AG10803 (cell line): ENCODE measurements around the gene AAMDC.

ENCODE experiments used
- DNase-seq: peaks from one replicate; pipeline ENCODE4 v3.0.0; 2010; ENCODE audit warnings: low read depth
- H3K4me3 ChIP-seq: 2 replicates; pipeline ENCODE4 v1.5.1; 2011; ENCODE audit warnings: mild to moderate bottlenecking, low read length, control low read depth
- TF ChIP-seq, protein P1 (sequence below): conservative IDR thresholded peaks from 2 replicates; pipeline ENCODE4 v1.5.1; 2011; ENCODE audit warnings: mild to moderate bottlenecking, low read length, control low read depth, inconsistent platforms

The AAMDC gene

GRCh38 chr11:77801477-77801876, 19.5 kb upstream of the AAMDC start:
- TF ChIP-seq, protein P1, sequence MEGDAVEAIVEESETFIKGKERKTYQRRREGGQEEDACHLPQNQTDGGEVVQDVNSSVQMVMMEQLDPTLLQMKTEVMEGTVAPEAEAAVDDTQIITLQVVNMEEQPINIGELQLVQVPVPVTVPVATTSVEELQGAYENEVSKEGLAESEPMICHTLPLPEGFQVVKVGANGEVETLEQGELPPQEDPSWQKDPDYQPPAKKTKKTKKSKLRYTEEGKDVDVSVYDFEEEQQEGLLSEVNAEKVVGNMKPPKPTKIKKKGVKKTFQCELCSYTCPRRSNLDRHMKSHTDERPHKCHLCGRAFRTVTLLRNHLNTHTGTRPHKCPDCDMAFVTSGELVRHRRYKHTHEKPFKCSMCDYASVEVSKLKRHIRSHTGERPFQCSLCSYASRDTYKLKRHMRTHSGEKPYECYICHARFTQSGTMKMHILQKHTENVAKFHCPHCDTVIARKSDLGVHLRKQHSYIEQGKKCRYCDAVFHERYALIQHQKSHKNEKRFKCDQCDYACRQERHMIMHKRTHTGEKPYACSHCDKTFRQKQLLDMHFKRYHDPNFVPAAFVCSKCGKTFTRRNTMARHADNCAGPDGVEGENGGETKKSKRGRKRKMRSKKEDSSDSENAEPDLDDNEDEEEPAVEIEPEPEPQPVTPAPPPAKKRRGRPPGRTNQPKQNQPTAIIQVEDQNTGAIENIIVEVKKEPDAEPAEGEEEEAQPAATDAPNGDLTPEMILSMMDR, result no peak
- peak; percentile 24 for DNase-seq

GRCh38 chr11:77806415-77806814, 14.5 kb upstream of the AAMDC start:
- H3K4me3 ChIP-seq, result no peak overlapping the region
- DNase-seq, result no peak
- TF ChIP-seq, protein P1, result no peak

More at GRCh38 chr11:77801477-77801876, 19.5 kb upstream of the AAMDC start:
- H3K4me3 ChIP-seq, result no peak overlapping the region

- TF ChIP-seq, protein P1, result no peak
- DNase-seq, result no peak
- H3K4me3 ChIP-seq, result no peak overlapping the region
Observed at GRCh38 chr11:77806993-77807392, 14.0 kb upstream of the AAMDC start.

GRCh38 chr11:77813256-77813655, 7.7 kb upstream of the AAMDC start:
- peak; percentile 33 for DNase-seq
- H3K4me3 ChIP-seq, result no peak overlapping the region
- TF ChIP-seq, protein P1, result no peak

DNA sequence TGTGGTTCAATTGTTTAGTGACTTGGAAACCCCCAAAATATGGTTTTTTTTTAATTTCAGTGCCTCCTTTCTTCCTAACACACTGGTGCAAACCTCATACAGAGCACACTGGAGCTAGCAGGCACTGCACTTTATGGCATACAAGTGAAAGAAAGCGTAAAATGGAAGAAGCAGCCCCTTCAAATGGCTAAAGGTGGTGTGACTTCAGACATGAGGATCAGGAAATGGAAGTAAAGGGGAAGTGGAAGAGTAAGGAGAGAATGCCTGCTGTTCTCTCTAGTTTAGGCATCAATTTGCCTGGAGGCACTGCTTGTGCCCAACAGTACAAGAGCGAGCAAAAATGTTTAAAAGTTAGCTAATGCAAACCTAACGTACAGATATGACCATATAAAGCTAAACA, 6.1 kb upstream of the AAMDC start:
- no peak overlapping the region for H3K4me3 ChIP-seq
- no peak for DNase-seq
- TF ChIP-seq, protein P1, result no peak

- TF ChIP-seq, protein P1, result no peak
- no peak for DNase-seq
- no peak overlapping the region for H3K4me3 ChIP-seq
Observed at GRCh38 chr11:77815459-77815858, 5.5 kb upstream of the AAMDC start.

DNA sequence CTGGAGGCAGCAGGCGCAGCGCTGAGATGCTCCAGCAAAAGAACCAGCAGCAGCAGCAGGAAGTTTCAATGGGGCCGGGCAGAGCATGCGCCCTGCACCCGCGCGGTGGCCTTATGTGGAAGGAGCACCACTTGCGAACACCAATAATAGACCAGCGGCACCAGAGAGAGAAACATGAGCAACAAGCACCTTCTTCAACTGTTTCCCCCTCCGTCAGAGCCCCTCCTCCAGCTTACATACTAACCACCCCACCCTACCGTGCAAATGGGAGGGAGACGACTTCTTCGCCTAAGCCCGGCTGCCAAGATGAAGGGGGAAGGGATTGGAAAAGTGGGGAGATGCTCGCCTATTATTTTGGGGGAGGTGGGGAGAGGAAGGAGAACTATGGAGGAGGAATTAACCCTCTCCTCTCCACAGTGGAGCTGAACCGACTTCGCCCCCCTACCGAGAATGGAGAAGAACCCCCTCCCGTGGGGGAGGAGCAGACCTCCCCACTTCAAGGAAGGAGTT, 1.5 kb upstream of the AAMDC start:
- TF ChIP-seq, protein P1, result peak; percentile 22; the same call in 1 of the 2 replicates
- peak; percentile 84 for DNase-seq
- peak overlapping the region; percentile 92 for H3K4me3 ChIP-seq
